B cell (primary cell): ENCODE measurements around the gene LYAR. TPM values are rescaled to one million over a fixed set of nuclear protein-coding genes. Genes with fewer than 3 reads are reported as not detected.

Experiments used
- ATAC-seq: fragments of 200-7000 bp; cut with Tn5 transposase; one replicate; pipeline ENCODE4 v1.10.0; 2021; ENCODE audit warnings: low read depth, mild to moderate bottlenecking, moderate number of reproducible peaks, moderate library complexity
- CTCF ChIA-PET: fragments of 350-600 bp; sonication (Branson Sonifier 250); formaldehyde crosslinking; loops from one replicate; lab custom pipeline; 2021; ENCODE audit warnings: antibody characterized with exemption, inconsistent platforms; lab: Charles Lee
- POLR2A ChIA-PET: fragments of 350-600 bp; sonication (Branson Sonifier 250); formaldehyde crosslinking; loops from one replicate; lab custom pipeline; 2021; ENCODE audit warnings: antibody characterized with exemption; lab: Charles Lee
- DNase-seq: peaks from one replicate; pipeline ENCODE4 v3.0.0; 2013
- H2AFZ ChIP-seq: 2 replicates; pipeline ENCODE4 v1.6.1; 2012; ENCODE audit warnings: mild to moderate bottlenecking, low read depth, low read length; ENCODE audit not compliant: insufficient read depth, poor library complexity, severe bottlenecking
- H3K27ac ChIP-seq, 2 donors: 1 replicate in 1 of 2; 2 replicates in 1 of 2; pipeline ENCODE4 v1.5.1; 2012 to 2013; ENCODE audit warnings: low read length in 2 of 2, mild to moderate bottlenecking in 2 of 2, moderate library complexity in 1 of 2
- H3K27me3 ChIP-seq, 4 experiments: fragments of 200-600 bp in 1 of 4; sonication (generic) in 1 of 4; replicated peaks in 1 of 4; 1 replicate in 2 of 4; 2 replicates in 2 of 4; pipeline versions ENCODE4 v1.6.1 to v1.7.0; 2013 to 2016; ENCODE audit warnings: low read length in 3 of 4, mild to moderate bottlenecking in 2 of 4, mixed read lengths in 1 of 4, moderate library complexity in 1 of 4; ENCODE audit not compliant: insufficient read depth in 4 of 4, control insufficient read depth in 3 of 4; ENCODE audit errors: control extremely low read depth in 1 of 4
- H3K36me3 ChIP-seq, 2 experiments: replicated peaks in 1 of 2; 1 replicate in 1 of 2; 2 replicates in 1 of 2; pipeline versions ENCODE4 v1.6.1 to v1.7.1; 2013; ENCODE audit warnings: low read length in 1 of 2; ENCODE audit not compliant: insufficient read depth in 2 of 2, control insufficient read depth in 1 of 2; ENCODE audit errors: control extremely low read depth in 1 of 2, extremely low read depth in 1 of 2
- H3K4me1 ChIP-seq, 2 donors: fragments of 200-600 bp in 1 of 2; sonication (generic) in 1 of 2; 1 replicate in 1 of 2; 2 replicates in 1 of 2; pipeline versions ENCODE4 v1.5.1 to v1.6.1; 2013 to 2017; ENCODE audit warnings: low read length in 2 of 2; ENCODE audit not compliant: control insufficient read depth in 2 of 2, insufficient read depth in 2 of 2
- H3K4me2 ChIP-seq: replicated peaks from 2 replicates; pipeline ENCODE3; 2012; ENCODE audit warnings: mild to moderate bottlenecking, low read depth, low read length; ENCODE audit not compliant: poor library complexity, severe bottlenecking
- H3K4me3 ChIP-seq, 5 experiments: fragments of 200-600 bp in 1 of 5; sonication (generic) in 1 of 5; 1 replicate in 3 of 5; 2 replicates in 2 of 5; pipeline versions ENCODE4 v1.5.1 to v1.7.0; 2011 to 2016; ENCODE audit warnings: low read length in 4 of 5, mild to moderate bottlenecking in 4 of 5, low read depth in 2 of 5, control low read depth in 1 of 5, moderate library complexity in 1 of 5; ENCODE audit not compliant: insufficient read depth in 1 of 5; ENCODE audit errors: control extremely low read depth in 1 of 5, extremely low read depth in 1 of 5
- H3K79me2 ChIP-seq: fragments of 200-600 bp; sonication (generic); one replicate; pipeline ENCODE4 v1.6.0; 2016; ENCODE audit warnings: low read length; ENCODE audit not compliant: control insufficient read depth, insufficient read depth
- H3K9ac ChIP-seq: fragments of 200-600 bp; sonication (generic); 2 replicates; pipeline ENCODE4 v1.6.1; 2017; ENCODE audit warnings: mild to moderate bottlenecking, low read length, moderate library complexity
- H3K9me3 ChIP-seq, 3 donors: one replicate each; pipeline versions ENCODE4 v1.6.1 to v1.7.1; 2013; ENCODE audit warnings: low read length in 2 of 3; ENCODE audit not compliant: control insufficient read depth in 2 of 3, insufficient read depth in 1 of 3; ENCODE audit errors: control extremely low read depth in 1 of 3
- H4K20me1 ChIP-seq: 2 replicates; pipeline ENCODE4 v1.6.0; 2012; ENCODE audit warnings: mild to moderate bottlenecking, low read length; ENCODE audit not compliant: insufficient read depth, control insufficient read depth, poor library complexity, severe bottlenecking
- H3K27ac Mint-ChIP-seq: one replicate; pipeline ENCODE4 v1.8.0; 2021; ENCODE audit warnings: mixed read lengths
- H3K27me3 Mint-ChIP-seq: one replicate; pipeline ENCODE4 v1.8.0; 2021; ENCODE audit warnings: mixed read lengths
- H3K4me1 Mint-ChIP-seq: one replicate; pipeline ENCODE4 v1.8.0; 2021; ENCODE audit warnings: mixed read lengths
- H3K4me3 Mint-ChIP-seq: one replicate; pipeline ENCODE4 v1.8.0; 2021; ENCODE audit warnings: mixed read lengths
- H3K9me3 Mint-ChIP-seq: one replicate; pipeline ENCODE4 v1.8.0; 2022; ENCODE audit warnings: mixed read lengths; ENCODE audit not compliant: insufficient read depth
- CTCF ChIP-seq: fragments of 200-600 bp; IDR thresholded peaks from one replicate; pipeline ENCODE4 v1.8.0; 2022; ENCODE audit warnings: antibody characterized with exemption, mild to moderate bottlenecking
- EZH2 ChIP-seq: IDR thresholded peaks from 2 replicates; pipeline ENCODE4 v1.6.1; 2012; ENCODE audit warnings: borderline replicate concordance, low read depth, mild to moderate bottlenecking, moderate library complexity, low read length; ENCODE audit not compliant: insufficient read depth, poor library complexity, severe bottlenecking
- WGBS: methylation state at CpG from one replicate; pipeline ENCODE4 v1.1.5; 2013; ENCODE audit warnings: missing lambda C conversion rate; ENCODE audit not compliant: insufficient coverage; 5-methylcytosine and 5-hydroxymethylcytosine counted together
- intact Hi-C: fragments of 100-400 bp; cut with micrococcal nuclease; formaldehyde crosslinking; loops from one replicate; pipeline ENCODE4 v1.10.0; 2022
- polyA plus RNA-seq: library from polyadenylated mRNA; depleted of rRNA; stranded (reverse); fragments of >200 nt; gene quantifications from 2 replicates; pipeline ENCODE4 v1.2.3, GENCODE V29; 2012
- total RNA-seq, 2 donors: library from RNA; stranded (reverse); fragments of 120-200 nt in 1 of 2; gene quantifications; 1 replicate in 1 of 2; 2 replicates in 1 of 2; pipeline versions ENCODE4 v1.2.3 to v1.2.4, GENCODE V29; 2013 to 2022

The LYAR gene
- total and polyA plus RNA-seq, 2 donors (not counting 1 experiment from before 2014, with no cell fraction given), result 3.0 to 11.5 TPM

DNA sequence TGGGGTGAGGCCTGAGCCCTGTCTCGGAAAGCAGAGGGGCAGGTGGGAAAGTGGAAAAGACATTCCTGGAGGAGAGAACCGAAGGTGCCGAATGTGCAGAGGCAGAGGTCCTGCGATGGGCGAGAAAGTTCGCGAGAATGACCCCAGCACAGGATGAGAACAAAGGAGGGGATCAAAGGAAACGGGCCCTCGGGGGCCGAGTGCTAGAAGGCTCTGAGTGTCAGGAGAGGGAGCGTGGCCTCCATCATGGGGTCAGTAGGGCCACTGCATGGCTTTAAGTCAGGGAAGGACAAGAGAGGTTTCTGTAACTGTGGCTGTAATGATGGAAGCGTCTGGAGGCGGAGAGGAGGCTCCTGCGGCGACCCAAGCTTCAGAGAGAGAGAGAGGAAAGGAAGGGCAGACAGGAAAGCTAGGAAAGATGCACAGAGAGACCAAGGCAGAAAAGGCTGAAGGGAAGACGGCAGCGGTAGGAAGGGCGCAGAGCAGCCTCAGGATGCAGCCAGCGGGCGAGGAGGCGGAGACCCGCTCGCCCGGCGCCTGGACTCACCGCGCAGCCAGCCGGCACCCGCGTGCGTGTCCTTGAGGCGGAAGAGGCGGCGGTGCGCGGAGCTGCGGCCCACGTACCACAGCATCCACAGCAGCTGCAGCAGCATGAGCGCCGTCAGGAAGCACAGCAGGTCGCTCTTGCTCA lies 63.9 kb downstream of the LYAR start:
- Histone ChIP-seq H3K4me1 (no peaks in the 10 kb centered on the region), H2AFZ (no peak overlapping the region), H3K36me3 (no peaks in the 10 kb centered on the region), H3K79me2 (no peaks in the 10 kb centered on the region), H3K4me2 (no peak overlapping the region), H4K20me1 (no peaks in the 10 kb centered on the region), H3K27ac (no peak overlapping the region), H3K9ac (no peak overlapping the region), H3K9me3 (peaks cover 0 to 7% (median 0%) of the 10 kb centered on the region in 3 donors), H3K27me3 (peaks cover 0 to 31% (median 1%) of the 10 kb centered on the region in 4 experiments), H3K4me3 (no peak overlapping the region)
- Mint-ChIP-seq H3K4me1 (peaks cover 11% of the 10 kb centered on the region), H3K4me3 (no peak overlapping the region), H3K27me3 (peaks cover 61% of the 10 kb centered on the region), H3K9me3 (no peaks in the 10 kb centered on the region), H3K27ac (no peak overlapping the region)
- ATAC-seq (no peak), DNase-seq (no peak)
- TF ChIP-seq EZH2, result no peak
- TF ChIP-seq CTCF, result no peak
- ChIA-PET CTCF (no interaction called here), POLR2A (no interaction called here)
- WGBS, result 29% methylated on average over 41 of the region's 41 CpGs
- intact Hi-C loops, result no loop called here

Other genes with a start within 250 kb of the LYAR start
- gene OTOP1, start 63.2 kb downstream of the LYAR start, total RNA-seq, result not detected in 2 replicates
- gene OTOP1, start 63.2 kb downstream of the LYAR start, polyA plus RNA-seq, result not detected in 2 replicates
- gene TMEM128, start 41.9 kb downstream of the LYAR start, total RNA-seq, result 16.3 and 17.3 TPM in 2 replicates
- 10.2 and 10.9 TPM in 2 replicates for gene TMEM128, start 41.9 kb downstream of the LYAR start, polyA plus RNA-seq
- gene ZBTB49, start 97 bp upstream of the LYAR start, total RNA-seq, result 16.9 and 17.8 TPM in 2 replicates
- 4.2 and 7.0 TPM in 2 replicates for gene ZBTB49, start 97 bp upstream of the LYAR start, polyA plus RNA-seq
- not detected in 2 replicates for gene NSG1, start 96.9 kb upstream of the LYAR start, total RNA-seq
- gene NSG1, start 96.9 kb upstream of the LYAR start, polyA plus RNA-seq, result 0.39 TPM in 1 of 2 replicates, not detected in the other